IPS-20b (cell line): ENCODE data around the gene MMP24.
A peak's percentile ranks its signal among the peaks of the same experiment; 100 is the strongest.

Experiments
- H3K27ac ChIP-seq: one replicate; pipeline ENCODE4 v1.5.1; 2013; ENCODE audit warnings: low read length
- H3K27me3 ChIP-seq: 2 replicates; pipeline ENCODE4 v1.6.1; 2013; ENCODE audit warnings: mild to moderate bottlenecking, low read length, inconsistent platforms; ENCODE audit not compliant: insufficient read depth
- H3K36me3 ChIP-seq: 2 replicates; pipeline ENCODE4 v1.6.1; 2013; ENCODE audit warnings: low read depth, mild to moderate bottlenecking, inconsistent platforms, low read length, moderate library complexity; ENCODE audit not compliant: insufficient read depth
- H3K4me1 ChIP-seq: 2 replicates; pipeline ENCODE4 v1.6.1; 2013; ENCODE audit warnings: mild to moderate bottlenecking, control low read depth, inconsistent platforms, low read length, moderate library complexity; ENCODE audit not compliant: insufficient read depth
- H3K4me3 ChIP-seq: 2 replicates; pipeline ENCODE4 v1.5.1; 2013; ENCODE audit warnings: mild to moderate bottlenecking, low read length, inconsistent platforms
- H3K9ac ChIP-seq: 2 replicates; pipeline ENCODE4 v1.6.1; 2013; ENCODE audit warnings: low read depth, mild to moderate bottlenecking, inconsistent platforms, low read length, moderate library complexity
- H3K9me3 ChIP-seq: 2 replicates; pipeline ENCODE4 v1.6.1; 2013; ENCODE audit warnings: mild to moderate bottlenecking, low read depth, low read length, inconsistent platforms; ENCODE audit not compliant: insufficient read depth

MMP24 gene

GRCh38 chr20:35284992-35285805, 58.7 kb downstream of the MMP24 start:
- H3K27me3 ChIP-seq = no peaks in the 10 kb centered on the region
- H3K4me1 ChIP-seq = peaks cover 8% of the 10 kb centered on the region
- H3K4me3 ChIP-seq = peak overlapping the region; percentile 91
- H3K9ac ChIP-seq = peak overlapping the region; percentile 82; the same call in 1 of the 2 replicates
- H3K36me3 ChIP-seq = peaks cover 32% of the 10 kb centered on the region
- H3K27ac ChIP-seq = no peak overlapping the region
- no peaks in the 10 kb centered on the region for H3K9me3 ChIP-seq

- peaks cover 27% of the 10 kb centered on the region for H3K36me3 ChIP-seq
- H3K4me3 ChIP-seq = peak overlapping the region; percentile 91
- H3K27ac ChIP-seq = no peak overlapping the region
- no peaks in the 10 kb centered on the region for H3K9me3 ChIP-seq
- H3K27me3 ChIP-seq = no peaks in the 10 kb centered on the region
- H3K4me1 ChIP-seq = peaks cover 8% of the 10 kb centered on the region
- no peak overlapping the region for H3K9ac ChIP-seq
Measured at GRCh38 chr20:35285806-35286076, 59.3 kb downstream of the MMP24 start.

- peaks cover 8% of the 10 kb centered on the region for H3K4me1 ChIP-seq
- no peak overlapping the region for H3K27ac ChIP-seq
- no peak overlapping the region for H3K9ac ChIP-seq
Measured at GRCh38 chr20:35286077-35286898, 59.8 kb downstream of the MMP24 start.

GRCh38 chr20:35286899-35287508, 60.5 kb downstream of the MMP24 start:
- Histone ChIP-seq H3K27me3 (no peaks in the 10 kb centered on the region), H3K4me3 (no peak overlapping the region), H3K4me1 (peaks cover 8% of the 10 kb centered on the region), H3K36me3 (peaks cover 15% of the 10 kb centered on the region), H3K9ac (no peak overlapping the region), H3K27ac (no peak overlapping the region), H3K9me3 (no peaks in the 10 kb centered on the region)

More at GRCh38 chr20:35286077-35286898, 59.8 kb downstream of the MMP24 start:
- H3K4me3 ChIP-seq = no peak overlapping the region
- H3K9me3 ChIP-seq = no peaks in the 10 kb centered on the region
- H3K36me3 ChIP-seq = peaks cover 22% of the 10 kb centered on the region
- H3K27me3 ChIP-seq = no peaks in the 10 kb centered on the region

GRCh38 chr20:35287509-35288324, 61.2 kb downstream of the MMP24 start:
- H3K27me3 ChIP-seq = no peaks in the 10 kb centered on the region
- peaks cover 8% of the 10 kb centered on the region for H3K36me3 ChIP-seq
- no peak overlapping the region for H3K4me3 ChIP-seq
- no peaks in the 10 kb centered on the region for H3K9me3 ChIP-seq
- H3K9ac ChIP-seq = no peak overlapping the region
- H3K4me1 ChIP-seq = peaks cover 8% of the 10 kb centered on the region
- no peak overlapping the region for H3K27ac ChIP-seq

GRCh38 chr20:35288325-35289060, 62.0 kb downstream of the MMP24 start:
- no peaks in the 10 kb centered on the region for H3K9me3 ChIP-seq
- no peak overlapping the region for H3K4me3 ChIP-seq
- peaks cover 2% of the 10 kb centered on the region; the same call in 1 of the 2 replicates for H3K36me3 ChIP-seq
- H3K9ac ChIP-seq = no peak overlapping the region
- peaks cover 6% of the 10 kb centered on the region for H3K4me1 ChIP-seq
- no peaks in the 10 kb centered on the region for H3K27me3 ChIP-seq
- no peak overlapping the region for H3K27ac ChIP-seq

- Histone ChIP-seq H3K9me3 (no peaks in the 10 kb centered on the region), H3K27me3 (no peaks in the 10 kb centered on the region), H3K9ac (no peak overlapping the region), H3K4me1 (peaks cover 2% of the 10 kb centered on the region), H3K36me3 (no peaks in the 10 kb centered on the region), H3K4me3 (no peak overlapping the region), H3K27ac (no peak overlapping the region)
Measured at GRCh38 chr20:35290186-35290886, 63.8 kb downstream of the MMP24 start.

- Histone ChIP-seq H3K36me3 (no peaks in the 10 kb centered on the region), H3K4me3 (no peak overlapping the region), H3K9ac (no peak overlapping the region), H3K4me1 (no peaks in the 10 kb centered on the region), H3K27me3 (no peaks in the 10 kb centered on the region), H3K27ac (no peak overlapping the region), H3K9me3 (no peaks in the 10 kb centered on the region)
Measured at GRCh38 chr20:35290887-35291417, 64.5 kb downstream of the MMP24 start.

- no peaks in the 10 kb centered on the region for H3K27me3 ChIP-seq
- H3K4me1 ChIP-seq = no peaks in the 10 kb centered on the region
- H3K9me3 ChIP-seq = no peaks in the 10 kb centered on the region
- H3K36me3 ChIP-seq = no peaks in the 10 kb centered on the region
- H3K9ac ChIP-seq = no peak within 1 kb of the TSS
- no peak within 1 kb of the TSS for H3K27ac ChIP-seq
- no peak within 1 kb of the TSS for H3K4me3 ChIP-seq
Measured at GRCh38 chr20:35291654-35292503, 65.4 kb downstream of the MMP24 start, which contains the start of gene FAM83C. FAM83C (minus strand) TSS chr20:35292425; CDS start chr20:35292304, 121 bp downstream.
